Nephron (organoid): Measurements from ENCODE around the gene DNAJC10.
"Not testable (repeated sequence)": the region's sequence is repeated elsewhere in the genome, so short reads cannot be mapped to it uniquely, and the experiment has no call there.

Experiments used
- H3K27ac Mint-ChIP-seq, 3 experiments: 2 replicates each; pipeline ENCODE4 v1.8.0; 2020; ENCODE audit warnings: mixed read lengths in 3 of 3, mild to moderate bottlenecking in 2 of 3, moderate library complexity in 1 of 3
- H3K27me3 Mint-ChIP-seq: 2 replicates; pipeline ENCODE4 v1.8.0; 2021; ENCODE audit warnings: low read depth, mild to moderate bottlenecking, moderate library complexity, mixed read lengths
- H3K36me3 Mint-ChIP-seq: 2 replicates; pipeline ENCODE4 v1.8.0; 2020; ENCODE audit warnings: low read depth, mixed read lengths
- H3K4me1 Mint-ChIP-seq: 2 replicates; pipeline ENCODE4 v1.8.0; 2020; ENCODE audit warnings: mixed read lengths
- H3K4me3 Mint-ChIP-seq, 3 experiments: 2 replicates each; pipeline ENCODE4 v1.8.0; 2020; ENCODE audit warnings: mild to moderate bottlenecking in 3 of 3, mixed read lengths in 3 of 3, moderate library complexity in 2 of 3
- H3K9me3 Mint-ChIP-seq: 2 replicates; pipeline ENCODE4 v1.8.0; 2020; ENCODE audit warnings: mixed read lengths
- CTCF ChIP-seq, 3 experiments: fragments of 200-600 bp; sonication (generic); IDR thresholded peaks; one replicate each; pipeline ENCODE4 v1.5.0; 2021; ENCODE audit warnings: antibody characterized with exemption in 3 of 3; ENCODE audit not compliant: unreplicated experiment in 3 of 3

DNAJC10 gene

GRCh38 chr2:182758379-182758778, 42.3 kb downstream of the DNAJC10 start:
- Mint-ChIP-seq H3K4me1 (no peaks in the 10 kb centered on the region), H3K9me3 (no peaks in the 10 kb centered on the region), H3K4me3 (no peak overlapping the region), H3K27me3 (no peaks in the 10 kb centered on the region), H3K27ac (no peak overlapping the region), H3K36me3 (peaks cover 46% of the 10 kb centered on the region)
- TF ChIP-seq CTCF (IDR thresholded peaks at IDR 0.05; ENCODE audit: unreplicated experiment in 3 of 3), result no peak

GRCh38 chr2:182761903-182762302, 45.8 kb downstream of the DNAJC10 start:
- H3K4me3 Mint-ChIP-seq, result no peak overlapping the region
- H3K4me1 Mint-ChIP-seq, result no peaks in the 10 kb centered on the region

GRCh38 chr2:182763311-182763912, 47.4 kb downstream of the DNAJC10 start:
- H3K9me3 Mint-ChIP-seq, result peaks cover 4% of the 10 kb centered on the region
- TF ChIP-seq CTCF (IDR thresholded peaks at IDR 0.05; ENCODE audit: unreplicated experiment in 3 of 3), result peak; percentile 50 to 61 (median 60)
- H3K4me1 Mint-ChIP-seq, result no peaks in the 10 kb centered on the region
- H3K4me3 Mint-ChIP-seq, result no peak overlapping the region
- H3K27me3 Mint-ChIP-seq, result no peaks in the 10 kb centered on the region
- no peak overlapping the region for H3K27ac Mint-ChIP-seq
- H3K36me3 Mint-ChIP-seq, result peaks cover 50% of the 10 kb centered on the region

More at GRCh38 chr2:182761903-182762302, 45.8 kb downstream of the DNAJC10 start:
- Mint-ChIP-seq H3K36me3 (peaks cover 47% of the 10 kb centered on the region), H3K27me3 (no peaks in the 10 kb centered on the region), H3K27ac (peak overlapping the region in 2 of 3 experiments; percentile 1 to 12), H3K9me3 (no peaks in the 10 kb centered on the region)
- no peak for TF ChIP-seq CTCF (IDR thresholded peaks at IDR 0.05; ENCODE audit: unreplicated experiment in 3 of 3)

GRCh38 chr2:182766626-182767025, 50.6 kb downstream of the DNAJC10 start:
- Mint-ChIP-seq H3K4me1 (no peaks in the 10 kb centered on the region), H3K27me3 (no peaks in the 10 kb centered on the region), H3K4me3 (no peak overlapping the region), H3K36me3 (peaks cover 66% of the 10 kb centered on the region), H3K27ac (no peak overlapping the region), H3K9me3 (peaks cover 35% of the 10 kb centered on the region)
- TF ChIP-seq CTCF (IDR thresholded peaks at IDR 0.05; ENCODE audit: unreplicated experiment in 3 of 3), result no peak

- no peaks in the 10 kb centered on the region for H3K4me1 Mint-ChIP-seq
- TF ChIP-seq CTCF (IDR thresholded peaks at IDR 0.05; ENCODE audit: unreplicated experiment in 3 of 3), result peak; percentile 30 to 45 (median 36)
- peaks cover 68% of the 10 kb centered on the region for H3K36me3 Mint-ChIP-seq
- H3K27me3 Mint-ChIP-seq, result no peaks in the 10 kb centered on the region
- H3K4me3 Mint-ChIP-seq, result no peak overlapping the region
- peaks cover 44% of the 10 kb centered on the region for H3K9me3 Mint-ChIP-seq
- H3K27ac Mint-ChIP-seq, result no peak overlapping the region
Observed at GRCh38 chr2:182767578-182767977, 51.5 kb downstream of the DNAJC10 start.

- H3K36me3 Mint-ChIP-seq, result peaks cover 77% of the 10 kb centered on the region
Observed at GRCh38 chr2:182768950-182769349, 52.9 kb downstream of the DNAJC10 start.

More at GRCh38 chr2:182768950-182769349, 52.9 kb downstream of the DNAJC10 start:
- H3K27me3 Mint-ChIP-seq, H3K4me3 Mint-ChIP-seq, H3K27ac Mint-ChIP-seq, H3K4me1 Mint-ChIP-seq: not testable (repeated sequence)
- peaks cover 52% of the 10 kb centered on the region for H3K9me3 Mint-ChIP-seq
